Ishikawa (cell line): Measurements from ENCODE around the gene ERICH4.

Experiments
- CEBPB ChIP-seq: IDR thresholded peaks from 2 replicates; pipeline ENCODE4 v1.6.1; 2012
- CREB1 ChIP-seq: IDR thresholded peaks from 2 replicates; pipeline ENCODE4 v1.6.1; 2012; ENCODE audit warnings: low read depth
- EGR1 ChIP-seq: IDR thresholded peaks from 2 replicates; pipeline ENCODE4 v1.6.1; 2012
- EP300 ChIP-seq: IDR thresholded peaks from 2 replicates; pipeline ENCODE4 v1.6.1; 2012; ENCODE audit warnings: borderline replicate concordance
- FOXM1 ChIP-seq: IDR thresholded peaks from 2 replicates; pipeline ENCODE4 v1.6.1; 2012; ENCODE audit warnings: low read depth, borderline replicate concordance
- MAX ChIP-seq: IDR thresholded peaks from 2 replicates; pipeline ENCODE4 v1.6.1; 2012
- NFIC ChIP-seq: IDR thresholded peaks from 2 replicates; pipeline ENCODE4 v1.6.1; 2012
- RAD21 ChIP-seq: IDR thresholded peaks from 2 replicates; pipeline ENCODE4 v1.6.1; 2012; ENCODE audit warnings: low read depth
- REST ChIP-seq: IDR thresholded peaks from 2 replicates; pipeline ENCODE4 v1.6.1; 2012; ENCODE audit warnings: low read depth, mild to moderate bottlenecking
- TAF1 ChIP-seq: IDR thresholded peaks from 2 replicates; pipeline ENCODE4 v1.6.1; 2012; ENCODE audit warnings: low read depth, mild to moderate bottlenecking
- TCF12 ChIP-seq: IDR thresholded peaks from 2 replicates; pipeline ENCODE4 v1.6.1; 2012; ENCODE audit warnings: low read depth
- TEAD4 ChIP-seq: IDR thresholded peaks from 2 replicates; pipeline ENCODE4 v1.6.1; 2012
- USF1 ChIP-seq: IDR thresholded peaks from 2 replicates; pipeline ENCODE4 v1.6.1; 2012
- YY1 ChIP-seq: IDR thresholded peaks from 2 replicates; pipeline ENCODE4 v1.6.1; 2012; ENCODE audit warnings: low read depth
- ZBTB7A ChIP-seq: IDR thresholded peaks from 2 replicates; pipeline ENCODE4 v1.6.1; 2012; ENCODE audit warnings: low read depth

The ERICH4 gene

GRCh38 chr19:41455936-41456335, 13.0 kb downstream of the ERICH4 start:
- TF ChIP-seq FOXM1, result no peak
- TF ChIP-seq CREB1, result no peak
- TF ChIP-seq RAD21, result no peak
- no peak for TF ChIP-seq NFIC
- TF ChIP-seq CEBPB, result no peak
- TF ChIP-seq EGR1, result no peak
- no peak for TF ChIP-seq TCF12
- TF ChIP-seq TEAD4, result no peak
- no peak for TF ChIP-seq EP300
- no peak for TF ChIP-seq YY1
- TF ChIP-seq TAF1, result no peak
- TF ChIP-seq MAX, result no peak
- no peak for TF ChIP-seq ZBTB7A

- no peak for TF ChIP-seq RAD21
- no peak for TF ChIP-seq CREB1
- no peak for TF ChIP-seq FOXM1
- TF ChIP-seq NFIC, result no peak
Observed at GRCh38 chr19:41456342-41456918, 13.5 kb downstream of the ERICH4 start.

- TF ChIP-seq CREB1, result no peak
- TF ChIP-seq CEBPB, result no peak
- TF ChIP-seq TAF1, result no peak
- no peak for TF ChIP-seq TCF12
- no peak for TF ChIP-seq ZBTB7A
- TF ChIP-seq FOXM1, result no peak
- no peak for TF ChIP-seq USF1
- no peak for TF ChIP-seq YY1
- TF ChIP-seq EGR1, result no peak
- no peak for TF ChIP-seq EP300
Observed at GRCh38 chr19:41457241-41457640, 14.3 kb downstream of the ERICH4 start.

GRCh38 chr19:41462497-41462896, 19.5 kb downstream of the ERICH4 start:
- TF ChIP-seq ZBTB7A, result no peak
- TF ChIP-seq TEAD4, result no peak
- TF ChIP-seq REST, result no peak
- TF ChIP-seq MAX, result no peak
- no peak for TF ChIP-seq FOXM1
- TF ChIP-seq CEBPB, result no peak
- TF ChIP-seq NFIC, result no peak
- TF ChIP-seq TAF1, result no peak
- no peak for TF ChIP-seq CREB1
- no peak for TF ChIP-seq EP300
- no peak for TF ChIP-seq USF1
- TF ChIP-seq TCF12, result no peak

GRCh38 chr19:41476583-41476982, 33.6 kb downstream of the ERICH4 start:
- TF ChIP-seq TEAD4 (no peak), RAD21 (no peak), EGR1 (no peak), USF1 (no peak), CEBPB (no peak), FOXM1 (no peak), MAX (no peak), YY1 (no peak), TAF1 (no peak), EP300 (no peak), ZBTB7A (no peak)

- TF ChIP-seq EP300, result no peak
- TF ChIP-seq REST, result no peak
- no peak for TF ChIP-seq FOXM1
Observed at GRCh38 chr19:41478171-41478570, 35.2 kb downstream of the ERICH4 start.
